Right lobe of liver (tissue), 4 donors: Measurements from ENCODE around the gene RACK1.

Experiments
- CTCF ChIP-seq, 4 donors: fragments of 200-600 bp in 3 of 4; fragments of 450-650 bp in 1 of 4; IDR thresholded peaks; one replicate each; pipeline versions ENCODE4 v1.5.1 to v1.8.0; 2016 to 2022; ENCODE audit warnings: antibody characterized with exemption in 4 of 4, mild to moderate bottlenecking in 2 of 4
- POLR2A ChIP-seq: fragments of 450-650 bp; IDR thresholded peaks from one replicate; pipeline ENCODE4 v1.6.1; 2017; ENCODE audit warnings: antibody characterized with exemption, mild to moderate bottlenecking
- donor health status: DM: no; HTN: no; CAD: no.
- donor health status: DM: no; HTN: no; CAD: no.
- donor health status: DM: no; HTN: yes; CAD: no.

DNA sequence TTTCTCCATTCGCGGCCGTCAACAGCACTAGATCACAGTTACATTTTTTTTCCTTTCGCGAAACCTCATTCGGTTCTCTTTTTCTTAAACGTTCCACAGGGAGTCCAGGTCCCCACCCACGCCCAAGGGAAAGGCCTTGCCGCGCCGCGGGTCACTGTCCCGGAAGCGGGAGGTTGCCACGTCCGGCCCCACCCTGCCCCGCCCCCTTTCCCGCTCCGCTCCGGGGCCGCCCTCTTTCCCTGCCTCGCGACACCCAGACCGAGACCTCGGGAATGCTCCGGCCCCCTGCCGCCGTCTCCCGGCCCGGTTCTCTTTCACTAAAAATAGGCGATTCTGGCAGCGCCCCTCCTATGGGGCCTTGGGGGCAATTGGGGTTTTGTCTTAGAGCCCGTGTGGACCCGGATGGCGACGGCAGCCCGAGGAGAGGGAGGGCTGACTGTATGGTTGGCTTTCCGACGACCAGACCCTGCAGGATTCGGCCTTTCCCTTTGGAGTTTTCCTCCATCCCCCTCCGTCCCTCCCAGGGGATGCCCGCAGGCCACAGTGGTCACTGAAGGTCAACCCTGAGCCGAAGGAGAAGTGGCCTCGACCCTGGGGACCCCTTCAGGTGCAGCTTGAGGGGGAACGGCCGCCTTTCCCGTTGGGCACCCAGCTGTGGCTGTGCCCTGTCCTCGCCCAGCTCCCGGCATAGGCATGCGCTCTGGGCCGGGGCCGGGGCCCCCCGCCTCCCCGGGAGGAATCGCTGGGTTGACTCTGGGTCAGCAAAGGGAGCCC lies 2.8 kb upstream of the RACK1 start:
- TF ChIP-seq CTCF (IDR thresholded peaks at IDR 0.05) (no peak), POLR2A (peak; percentile 66)
